IMR-90 (cell line): ENCODE results near the gene ZFYVE28. TPM values are rescaled to one million over a fixed set of nuclear protein-coding genes. Genes with fewer than 3 reads are reported as not detected.

ENCODE experiments used
- ATAC-seq: fragments of 200-7000 bp; cut with Tn5 transposase; 2 replicates; pipeline ENCODE4 v1.9.1; 2020; ENCODE audit warnings: low read depth, mild to moderate bottlenecking, moderate library complexity
- BruUV-seq: library from RNA; stranded (reverse); fragments of 400-500 nt; replicated peaks from 2 replicates; lab custom pipeline; 2021; lab: Mats Ljungman, UMichigan
- CTCF ChIA-PET: fragments of 300-600 bp; formaldehyde crosslinking; extraction: SDS; loops from one replicate; lab custom pipeline; 2021; ENCODE audit warnings: antibody characterized with exemption; lab: Yijun Ruan, JAX
- POLR2A ChIA-PET: fragments of 300-600 bp; sonication (Branson Sonifier 250); formaldehyde crosslinking; loops from one replicate; lab custom pipeline; 2022; ENCODE audit warnings: antibody characterized with exemption; ENCODE audit not compliant: unreplicated experiment; lab: Charles Lee
- DNase-seq: peaks from one replicate; pipeline ENCODE4 v3.0.0; 2013
- H2AFZ ChIP-seq: replicated peaks from 2 replicates; pipeline ENCODE3; 2013; ENCODE audit warnings: low read length, mild to moderate bottlenecking; ENCODE audit not compliant: poor library complexity
- H2AK5ac ChIP-seq: 2 replicates; pipeline ENCODE4 v1.6.1; 2013; ENCODE audit warnings: low read depth, low read length, inconsistent platforms
- H2AK9ac ChIP-seq: replicated peaks from 2 replicates; pipeline ENCODE3; 2013; ENCODE audit warnings: mild to moderate bottlenecking, low read depth, low read length, moderate library complexity; ENCODE audit not compliant: poor library complexity
- H2BK120ac ChIP-seq: 2 replicates; pipeline ENCODE4 v1.6.1; 2013; ENCODE audit warnings: low read depth, low read length, inconsistent platforms
- H2BK15ac ChIP-seq: 3 replicates; pipeline ENCODE4 v1.6.1; 2013; ENCODE audit warnings: low read depth, low read length, inconsistent platforms
- H2BK20ac ChIP-seq: 2 replicates; pipeline ENCODE4 v1.6.1; 2013; ENCODE audit warnings: low read depth, mild to moderate bottlenecking, inconsistent platforms, low read length, moderate library complexity
- H2BK5ac ChIP-seq: 2 replicates; pipeline ENCODE4 v1.6.1; 2013; ENCODE audit warnings: mild to moderate bottlenecking, low read depth, low read length, inconsistent platforms; ENCODE audit not compliant: poor library complexity, severe bottlenecking
- H3K14ac ChIP-seq: replicated peaks from 2 replicates; pipeline ENCODE4 v1.6.1; 2013; ENCODE audit warnings: low read depth, low read length, inconsistent platforms
- H3K18ac ChIP-seq: 2 replicates; pipeline ENCODE4 v1.6.1; 2013; ENCODE audit warnings: low read depth, low read length, control low read depth
- H3K23ac ChIP-seq: 2 replicates; pipeline ENCODE4 v1.6.1; 2013; ENCODE audit warnings: low read depth, low read length, inconsistent platforms
- H3K27ac ChIP-seq: 2 replicates; pipeline ENCODE4 v1.5.1; 2013; ENCODE audit warnings: mild to moderate bottlenecking, control low read depth, low read length; ENCODE audit not compliant: insufficient read depth
- H3K27me3 ChIP-seq: 2 replicates; pipeline ENCODE4 v1.6.1; 2013; ENCODE audit warnings: low read length; ENCODE audit not compliant: control insufficient read depth, insufficient read depth
- H3K36me3 ChIP-seq: 2 replicates; pipeline ENCODE4 v1.6.1; 2013; ENCODE audit warnings: low read length, mixed read lengths; ENCODE audit not compliant: control insufficient read depth, insufficient read depth
- H3K4ac ChIP-seq: 2 replicates; pipeline ENCODE4 v1.6.1; 2013; ENCODE audit warnings: low read depth, low read length, inconsistent platforms
- H3K4me1 ChIP-seq: 2 replicates; pipeline ENCODE4 v1.6.1; 2013; ENCODE audit warnings: low read length, mixed read lengths; ENCODE audit not compliant: control insufficient read depth, insufficient read depth
- H3K4me2 ChIP-seq: 2 replicates; pipeline ENCODE4 v1.6.1; 2013; ENCODE audit warnings: low read depth, mild to moderate bottlenecking, control low read depth, low read length, moderate library complexity
- H3K4me3 ChIP-seq: 2 replicates; pipeline ENCODE4 v1.5.1; 2013; ENCODE audit warnings: low read depth, mild to moderate bottlenecking, control low read depth, low read length, moderate library complexity; ENCODE audit not compliant: insufficient read depth
- H3K56ac ChIP-seq: 2 replicates; pipeline ENCODE4 v1.6.1; 2013; ENCODE audit warnings: low read length, inconsistent platforms; ENCODE audit not compliant: insufficient read depth; ENCODE audit errors: extremely low read depth
- H3K79me1 ChIP-seq, 2 experiments: 2 replicates each; pipeline ENCODE4 v1.6.1; 2013; ENCODE audit warnings: low read length in 2 of 2, inconsistent platforms in 1 of 2, low read depth in 1 of 2
- H3K9ac ChIP-seq: 2 replicates; pipeline ENCODE4 v1.6.1; 2013; ENCODE audit warnings: low read depth, low read length, control low read depth
- H3K9me1 ChIP-seq: 2 replicates; pipeline ENCODE4 v1.6.1; 2013; ENCODE audit warnings: low read length, inconsistent platforms; ENCODE audit not compliant: insufficient read depth
- H3K9me3 ChIP-seq: 2 replicates; pipeline ENCODE4 v1.6.1; 2013; ENCODE audit warnings: low read length; ENCODE audit not compliant: control insufficient read depth, insufficient read depth
- H4K20me1 ChIP-seq: 2 replicates; pipeline ENCODE4 v1.6.1; 2013; ENCODE audit warnings: low read length, inconsistent platforms; ENCODE audit not compliant: insufficient read depth
- H4K5ac ChIP-seq: 2 replicates; pipeline ENCODE4 v1.6.1; 2013; ENCODE audit warnings: mild to moderate bottlenecking, low read depth, low read length, control low read depth
- H4K8ac ChIP-seq, 2 experiments: 2 replicates each; pipeline ENCODE4 v1.6.1; 2013; ENCODE audit warnings: low read depth in 2 of 2, low read length in 2 of 2, control low read depth in 1 of 2, inconsistent platforms in 1 of 2
- H4K91ac ChIP-seq: 2 replicates; pipeline ENCODE4 v1.6.1; 2013; ENCODE audit warnings: low read depth, low read length, inconsistent platforms; ENCODE audit not compliant: insufficient read depth
- BHLHE40 ChIP-seq: fragments of 150-350 bp; IDR thresholded peaks from 2 replicates; pipeline ENCODE4 v1.6.1; 2016; ENCODE audit warnings: mild to moderate bottlenecking, low read depth, low read length
- CEBPB ChIP-seq: IDR thresholded peaks from 2 replicates; pipeline ENCODE4 v1.6.1; 2012; ENCODE audit warnings: low read depth, low read length, improper control_type of control experiment
- CHD1 ChIP-seq: IDR thresholded peaks from 2 replicates; pipeline ENCODE4 v1.6.1; 2012; ENCODE audit warnings: low read depth, low read length, improper control_type of control experiment
- CTCF ChIP-seq: conservative IDR thresholded peaks from 2 replicates; pipeline ENCODE4 v1.5.1; 2012; ENCODE audit warnings: mild to moderate bottlenecking, low read depth, low read length, improper control_type of control experiment
- FOS ChIP-seq: fragments of 150-350 bp; IDR thresholded peaks from 2 replicates; pipeline ENCODE4 v1.6.1; 2016; ENCODE audit warnings: low read depth, low read length
- MAFK ChIP-seq: IDR thresholded peaks from 2 replicates; pipeline ENCODE4 v1.6.1; 2012; ENCODE audit warnings: low read depth, low read length, improper control_type of control experiment
- MAZ ChIP-seq: IDR thresholded peaks from 2 replicates; pipeline ENCODE4 v1.6.1; 2012; ENCODE audit warnings: low read depth, mild to moderate bottlenecking, low read length, improper control_type of control experiment, moderate library complexity, borderline replicate concordance
- MXI1 ChIP-seq: IDR thresholded peaks from 2 replicates; pipeline ENCODE4 v1.6.1; 2012; ENCODE audit warnings: low read depth, mild to moderate bottlenecking, low read length, moderate library complexity, borderline replicate concordance
- NFE2L2 ChIP-seq: fragments of 150-350 bp; IDR thresholded peaks from 2 replicates; pipeline ENCODE4 v1.6.1; 2016; ENCODE audit warnings: low read depth, mild to moderate bottlenecking, low read length
- POLR2A ChIP-seq: IDR thresholded peaks from 2 replicates; pipeline ENCODE4 v1.6.1; 2012; ENCODE audit warnings: mild to moderate bottlenecking, low read depth, low read length
- RAD21 ChIP-seq: IDR thresholded peaks from 2 replicates; pipeline ENCODE4 v1.6.1; 2012; ENCODE audit warnings: low read length, improper control_type of control experiment
- RCOR1 ChIP-seq: IDR thresholded peaks from 2 replicates; pipeline ENCODE4 v1.6.1; 2012; ENCODE audit warnings: mild to moderate bottlenecking, low read length, improper control_type of control experiment; ENCODE audit not compliant: insufficient replicate concordance
- RFX5 ChIP-seq: IDR thresholded peaks from 2 replicates; pipeline ENCODE4 v1.8.0; 2012; ENCODE audit warnings: low read depth, mild to moderate bottlenecking, low read length, moderate library complexity
- WGBS, 2 experiments: methylation state at CpG; one replicate each; pipeline versions ENCODE4 v1.1.5 to v1.1.7; 2013; ENCODE audit warnings: missing lambda C conversion rate in 2 of 2; ENCODE audit not compliant: insufficient read length in 1 of 2; ENCODE audit errors: extremely low coverage in 2 of 2; 5-methylcytosine and 5-hydroxymethylcytosine counted together
- dilution Hi-C: fragments of 300-500 bp; cut with HindIII; formaldehyde crosslinking; loops from one replicate; pipeline ENCODE4 v1.14.3; 2018; ENCODE audit warnings: low sequenced_read_pairs; ENCODE audit not compliant: unreplicated experiment
- in situ Hi-C: fragments of 300-500 bp; cut with MboI; formaldehyde crosslinking; loops from 3 replicates; pipeline ENCODE4 v1.14.3; 2019; ENCODE audit warnings: low sequenced_read_pairs, inconsistent platforms, mixed read lengths
- intact Hi-C: fragments of 100-400 bp; cut with micrococcal nuclease; formaldehyde crosslinking; loops from 2 replicates; pipeline ENCODE4 v1.10.0; 2022
- polyA plus RNA-seq, 3 experiments: library from polyadenylated mRNA; depleted of rRNA; stranded (reverse); fragments of >200 nt; gene quantifications; 2 replicates each; pipeline ENCODE4 v1.2.3, GENCODE V29; 2012; ENCODE audit warnings: low replicate concordance in 1 of 3
- total RNA-seq: library from RNA; depleted of rRNA; stranded (reverse); fragments of >200 nt; gene quantifications from 2 replicates; pipeline ENCODE4 v1.2.3, GENCODE V29; 2012
- TF ChIP-seq, protein P1 (sequence below): fragments of 150-350 bp; IDR thresholded peaks from 2 replicates; pipeline ENCODE4 v1.6.1; 2016; ENCODE audit warnings: low read depth, mild to moderate bottlenecking, low read length, moderate library complexity, borderline replicate concordance
- TF ChIP-seq, protein P2 (sequence below): fragments of 150-350 bp; IDR thresholded peaks from 2 replicates; pipeline ENCODE4 v1.6.1; 2017; ENCODE audit warnings: mild to moderate bottlenecking, antibody characterized with exemption, low read length, low read depth

The ZFYVE28 gene
- total and polyA plus RNA-seq, 2 of the 4 experiments (the other 2 are of a cell fraction), result 0.36 to 1.2 TPM

DNA sequence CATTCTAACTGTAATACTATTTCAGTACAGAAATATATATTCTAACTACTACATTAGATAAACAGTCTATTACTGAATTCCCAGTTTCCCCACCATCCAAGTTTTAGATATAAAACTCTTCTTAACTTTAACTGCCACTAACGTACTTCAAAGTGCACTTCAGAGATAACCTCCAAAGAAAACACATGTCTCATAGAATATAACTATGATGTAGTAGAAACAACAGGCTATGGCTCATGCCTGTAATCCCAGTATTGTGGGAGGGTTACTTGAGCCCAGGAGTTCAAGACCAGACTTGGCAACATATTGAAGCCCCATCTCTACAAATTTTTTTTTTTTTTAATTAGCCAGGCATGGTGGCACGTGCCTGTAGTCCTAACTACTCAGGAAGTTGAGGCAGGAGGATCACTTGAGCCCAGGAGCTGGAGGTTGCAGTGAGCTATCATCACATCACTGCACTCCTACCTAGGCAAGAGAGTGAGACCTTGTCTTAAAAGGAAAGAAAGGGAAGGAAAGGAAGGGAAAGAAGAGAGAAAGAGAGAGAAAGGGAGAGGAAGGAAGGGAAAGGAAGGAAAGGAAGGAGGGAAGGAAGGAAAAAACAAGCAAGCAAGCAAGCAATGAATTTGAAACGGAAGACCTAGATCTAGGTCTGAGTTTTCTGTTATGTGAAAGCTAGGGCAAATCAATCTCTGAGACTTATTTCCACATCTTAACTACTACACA, 181.3 kb downstream of the ZFYVE28 start:
- H2BK120ac ChIP-seq, result no peak overlapping the region
- peaks cover 6% of the 10 kb centered on the region for H4K20me1 ChIP-seq
- no CpG with 5 or more reads among the region's 3 CpGs for WGBS, 2 experiments
- H3K36me3 ChIP-seq, result peaks cover 5% of the 10 kb centered on the region
- no peak overlapping the region for H2BK5ac ChIP-seq
- no peak overlapping the region for H3K56ac ChIP-seq
- no peak overlapping the region for H3K4ac ChIP-seq
- no peaks in the 10 kb centered on the region for H3K27me3 ChIP-seq
- H2AK9ac ChIP-seq, result no peak overlapping the region
- ATAC-seq (no peak), DNase-seq (no peak)
- H3K79me1 ChIP-seq, result peaks cover 13 to 24% of the 10 kb centered on the region in 2 experiments
- no peak overlapping the region for H3K18ac ChIP-seq
- no peak overlapping the region for H4K91ac ChIP-seq
- peaks cover 3% of the 10 kb centered on the region; the same call in 1 of the 2 replicates for H3K4me1 ChIP-seq
- H2BK20ac ChIP-seq, result no peak overlapping the region
- TF ChIP-seq CEBPB (no peak), FOS (no peak), MAFK (no peak), MXI1 (no peak), MAZ (no peak), POLR2A (no peak), CTCF (no peak), BHLHE40 (no peak), NFE2L2 (no peak), RFX5 (no peak), RAD21 (no peak), RCOR1 (no peak), CHD1 (no peak)
- TF ChIP-seq, protein P1, sequence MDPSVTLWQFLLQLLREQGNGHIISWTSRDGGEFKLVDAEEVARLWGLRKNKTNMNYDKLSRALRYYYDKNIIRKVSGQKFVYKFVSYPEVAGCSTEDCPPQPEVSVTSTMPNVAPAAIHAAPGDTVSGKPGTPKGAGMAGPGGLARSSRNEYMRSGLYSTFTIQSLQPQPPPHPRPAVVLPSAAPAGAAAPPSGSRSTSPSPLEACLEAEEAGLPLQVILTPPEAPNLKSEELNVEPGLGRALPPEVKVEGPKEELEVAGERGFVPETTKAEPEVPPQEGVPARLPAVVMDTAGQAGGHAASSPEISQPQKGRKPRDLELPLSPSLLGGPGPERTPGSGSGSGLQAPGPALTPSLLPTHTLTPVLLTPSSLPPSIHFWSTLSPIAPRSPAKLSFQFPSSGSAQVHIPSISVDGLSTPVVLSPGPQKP, result no peak
- TF ChIP-seq, protein P2, sequence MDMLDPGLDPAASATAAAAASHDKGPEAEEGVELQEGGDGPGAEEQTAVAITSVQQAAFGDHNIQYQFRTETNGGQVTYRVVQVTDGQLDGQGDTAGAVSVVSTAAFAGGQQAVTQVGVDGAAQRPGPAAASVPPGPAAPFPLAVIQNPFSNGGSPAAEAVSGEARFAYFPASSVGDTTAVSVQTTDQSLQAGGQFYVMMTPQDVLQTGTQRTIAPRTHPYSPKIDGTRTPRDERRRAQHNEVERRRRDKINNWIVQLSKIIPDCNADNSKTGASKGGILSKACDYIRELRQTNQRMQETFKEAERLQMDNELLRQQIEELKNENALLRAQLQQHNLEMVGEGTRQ, result no peak
- CTCF ChIA-PET, result no interaction called here
- intact Hi-C loops (no loop called here), in situ Hi-C loops (no loop called here), dilution Hi-C loops (no loop called here)
- BruUV-seq, result no TSS peak
- no peak overlapping the region for H3K14ac ChIP-seq
- no peak overlapping the region for H3K4me2 ChIP-seq
- H3K4me3 ChIP-seq, result no peak overlapping the region
- H4K8ac ChIP-seq, result no peak overlapping the region; a peak in 1 of 4 replicates
- no peak overlapping the region for H3K27ac ChIP-seq
- H2AFZ ChIP-seq, result no peak overlapping the region
- no peak overlapping the region for H4K5ac ChIP-seq
- H3K9ac ChIP-seq, result no peak overlapping the region; the same call in 1 of the 2 replicates
- no peak overlapping the region for H2BK15ac ChIP-seq
- H3K9me3 ChIP-seq, result no peaks in the 10 kb centered on the region
- POLR2A ChIA-PET, result no interaction called here
- H3K9me1 ChIP-seq, result no peaks in the 10 kb centered on the region
- H3K23ac ChIP-seq, result peak overlapping the region; percentile 76; the same call in 1 of the 2 replicates
- H2AK5ac ChIP-seq, result no peak overlapping the region
